Mesenchymal stem cell (in vitro differentiated cells and primary cell): ENCODE results near the gene PBX3.

Experiments
- DNase-seq: peaks from one replicate; pipeline ENCODE4 v3.0.0-alpha.2; 2013
- H2AFZ ChIP-seq: one replicate; pipeline ENCODE4 v1.6.1; 2013; ENCODE audit warnings: low read depth, mild to moderate bottlenecking, control low read depth, inconsistent platforms, low read length, moderate library complexity
- H2AK5ac ChIP-seq: 2 replicates; pipeline ENCODE4 v1.6.1; 2013; ENCODE audit warnings: low read length, moderate library complexity, mild to moderate bottlenecking, inconsistent platforms; ENCODE audit not compliant: severe bottlenecking
- H2BK120ac ChIP-seq: one replicate; pipeline ENCODE4 v1.6.1; 2013; ENCODE audit warnings: low read depth, mild to moderate bottlenecking, inconsistent platforms, low read length, moderate library complexity
- H2BK12ac ChIP-seq, 2 experiments: one replicate each; pipeline ENCODE4 v1.6.1; 2013; ENCODE audit warnings: inconsistent platforms in 2 of 2, low read length in 2 of 2, mild to moderate bottlenecking in 2 of 2, moderate library complexity in 2 of 2, control low read depth in 1 of 2
- H2BK15ac ChIP-seq: one replicate; pipeline ENCODE4 v1.6.1; 2013; ENCODE audit warnings: mild to moderate bottlenecking, low read depth, inconsistent platforms; ENCODE audit not compliant: poor library complexity, severe bottlenecking
- H2BK5ac ChIP-seq: 2 replicates; pipeline ENCODE4 v1.6.1; 2013; ENCODE audit warnings: low read depth, mild to moderate bottlenecking, low read length, control low read depth, inconsistent platforms; ENCODE audit not compliant: poor library complexity, severe bottlenecking
- H3K14ac ChIP-seq, 2 experiments: one replicate each; pipeline ENCODE4 v1.6.1; 2013; ENCODE audit warnings: inconsistent platforms in 2 of 2, low read length in 2 of 2, control low read depth in 1 of 2, mild to moderate bottlenecking in 1 of 2, moderate library complexity in 1 of 2
- H3K18ac ChIP-seq, 2 experiments: one replicate each; pipeline ENCODE4 v1.6.1; 2013; ENCODE audit warnings: inconsistent platforms in 2 of 2, low read length in 2 of 2, control low read depth in 1 of 2, low read depth in 1 of 2, mild to moderate bottlenecking in 1 of 2
- H3K23ac ChIP-seq, 2 experiments: one replicate each; pipeline ENCODE4 v1.6.1; 2013; ENCODE audit warnings: inconsistent platforms in 2 of 2, low read length in 2 of 2, mild to moderate bottlenecking in 2 of 2, moderate library complexity in 2 of 2, control low read depth in 1 of 2
- H3K27ac ChIP-seq: 2 replicates; pipeline ENCODE4 v1.5.1; 2013; ENCODE audit warnings: mild to moderate bottlenecking, moderate library complexity, low read length, control low read depth, inconsistent platforms; ENCODE audit not compliant: poor library complexity, severe bottlenecking
- H3K27me3 ChIP-seq, 2 experiments: 2 replicates each; pipeline versions ENCODE4 v1.6.1 to v1.7.0; 2013; ENCODE audit warnings: low read length in 2 of 2, mild to moderate bottlenecking in 2 of 2, moderate library complexity in 2 of 2, control low read depth in 1 of 2, inconsistent platforms in 1 of 2; ENCODE audit not compliant: control insufficient read depth in 1 of 2, insufficient read depth in 1 of 2
- H3K36me3 ChIP-seq, 2 experiments: 2 replicates each; pipeline versions ENCODE4 v1.6.1 to v1.7.0; 2013; ENCODE audit warnings: low read length in 2 of 2, control low read depth in 1 of 2, inconsistent platforms in 1 of 2, low read depth in 1 of 2, mild to moderate bottlenecking in 1 of 2; ENCODE audit not compliant: insufficient read depth in 2 of 2, control insufficient read depth in 1 of 2
- H3K4ac ChIP-seq, 2 experiments: one replicate each; pipeline ENCODE4 v1.6.1; 2013; ENCODE audit warnings: inconsistent platforms in 2 of 2, low read length in 2 of 2, mild to moderate bottlenecking in 2 of 2, moderate library complexity in 2 of 2, control low read depth in 1 of 2, low read depth in 1 of 2
- H3K4me1 ChIP-seq: 2 replicates; pipeline ENCODE4 v1.6.1; 2013; ENCODE audit warnings: low read depth, low read length, control low read depth; ENCODE audit not compliant: control insufficient read depth, insufficient read depth
- H3K4me2 ChIP-seq: 2 replicates; pipeline ENCODE4 v1.6.1; 2013; ENCODE audit warnings: low read length, mild to moderate bottlenecking, inconsistent platforms; ENCODE audit not compliant: poor library complexity, severe bottlenecking
- H3K4me3 ChIP-seq, 2 experiments: 2 replicates each; pipeline versions ENCODE4 v1.5.1 to v1.7.0; 2013; ENCODE audit warnings: low read length in 2 of 2, mild to moderate bottlenecking in 2 of 2, control low read depth in 1 of 2, low read depth in 1 of 2; ENCODE audit not compliant: insufficient read depth in 1 of 2
- H3K79me1 ChIP-seq: replicated peaks from 2 replicates; pipeline ENCODE4 v1.6.1; 2013; ENCODE audit warnings: mild to moderate bottlenecking, control low read depth, low read length, inconsistent platforms; ENCODE audit not compliant: poor library complexity, severe bottlenecking
- H3K9ac ChIP-seq: 2 replicates; pipeline ENCODE4 v1.7.0; 2013; ENCODE audit warnings: mild to moderate bottlenecking, low read length, moderate library complexity
- H3K9me3 ChIP-seq: 2 replicates; pipeline ENCODE4 v1.7.0; 2013; ENCODE audit warnings: mild to moderate bottlenecking, low read length; ENCODE audit not compliant: control insufficient read depth
- H4K8ac ChIP-seq: one replicate; pipeline ENCODE4 v1.6.1; 2013; ENCODE audit warnings: inconsistent platforms, mild to moderate bottlenecking, low read length, moderate library complexity
- H4K91ac ChIP-seq: one replicate; pipeline ENCODE4 v1.6.1; 2013; ENCODE audit warnings: mild to moderate bottlenecking, low read length, inconsistent platforms
- WGBS: methylation state at CpG from one replicate; pipeline ENCODE4 v1.1.7; 2013; ENCODE audit warnings: mixed read lengths; 5-methylcytosine and 5-hydroxymethylcytosine counted together

Gene PBX3

GRCh38 chr9:125878164-125878631 is 131.0 kb downstream of the PBX3 start:
- H4K91ac ChIP-seq, result no peak overlapping the region
- no peak overlapping the region for H2BK15ac ChIP-seq

GRCh38 chr9:125881042-125881441 is 133.9 kb downstream of the PBX3 start:
- no peaks in the 10 kb centered on the region for H3K4me1 ChIP-seq
- H4K91ac ChIP-seq, result no peak overlapping the region
- no peak for DNase-seq
- no peak overlapping the region for H3K18ac ChIP-seq
- H2BK5ac ChIP-seq, result no peak overlapping the region
- no peak overlapping the region for H3K4me3 ChIP-seq
- H3K27me3 ChIP-seq, result no peaks in the 10 kb centered on the region
- no peak overlapping the region for H2AK5ac ChIP-seq
- H3K14ac ChIP-seq, result no peak overlapping the region
- H3K27ac ChIP-seq, result no peak overlapping the region
- H2AFZ ChIP-seq, result no peak overlapping the region
- no peak overlapping the region for H2BK12ac ChIP-seq
- H3K23ac ChIP-seq, result no peak overlapping the region
- H3K36me3 ChIP-seq, result peaks cover 0 to 11% of the 10 kb centered on the region in 2 experiments
- no peaks in the 10 kb centered on the region for H3K9me3 ChIP-seq
- H3K79me1 ChIP-seq, result peaks cover 11% of the 10 kb centered on the region
- no peak overlapping the region for H4K8ac ChIP-seq
- H3K4ac ChIP-seq, result no peak overlapping the region
- H2BK120ac ChIP-seq, result no peak overlapping the region
- H2BK15ac ChIP-seq, result no peak overlapping the region
- no peak overlapping the region for H3K4me2 ChIP-seq
- no peak overlapping the region for H3K9ac ChIP-seq

More at GRCh38 chr9:125878164-125878631, 131.0 kb downstream of the PBX3 start:
- Histone ChIP-seq H3K27me3 (no peaks in the 10 kb centered on the region), H2BK12ac (no peak overlapping the region), H3K36me3 (peaks cover 0 to 11% of the 10 kb centered on the region in 2 experiments), H3K4ac (no peak overlapping the region), H4K8ac (no peak overlapping the region), H3K23ac (no peak overlapping the region), H2BK120ac (no peak overlapping the region), H2AFZ (no peak overlapping the region), H2AK5ac (no peak overlapping the region), H2BK5ac (no peak overlapping the region), H3K27ac (no peak overlapping the region), H3K4me3 (no peak overlapping the region), H3K4me1 (no peaks in the 10 kb centered on the region), H3K9ac (no peak overlapping the region), H3K4me2 (no peak overlapping the region), H3K9me3 (no peaks in the 10 kb centered on the region), H3K18ac (no peak overlapping the region), H3K79me1 (peaks cover 8% of the 10 kb centered on the region), H3K14ac (no peak overlapping the region)
- no peak for DNase-seq
- WGBS, result 80% methylated on average over 3 of the region's 3 CpGs

GRCh38 chr9:125883565-125884217 is 136.5 kb downstream of the PBX3 start:
- H2AK5ac ChIP-seq, result no peak overlapping the region
- H3K4me2 ChIP-seq, result no peak overlapping the region
- no peak overlapping the region for H4K91ac ChIP-seq
- H2BK120ac ChIP-seq, result no peak overlapping the region
- H3K27ac ChIP-seq, result no peak overlapping the region
- no peak overlapping the region for H3K4me3 ChIP-seq
- no peak overlapping the region for H3K4ac ChIP-seq
- H4K8ac ChIP-seq, result no peak overlapping the region
- H3K23ac ChIP-seq, result no peak overlapping the region
- H2BK12ac ChIP-seq, result no peak overlapping the region
- no peaks in the 10 kb centered on the region for H3K36me3 ChIP-seq
- H3K79me1 ChIP-seq, result peaks cover 7% of the 10 kb centered on the region
- no peak overlapping the region for H3K14ac ChIP-seq
- DNase-seq, result no peak
- WGBS, result 90% methylated on average over 5 of the region's 6 CpGs
- no peak overlapping the region for H3K9ac ChIP-seq
- H2BK15ac ChIP-seq, result no peak overlapping the region
- no peaks in the 10 kb centered on the region for H3K27me3 ChIP-seq
- H3K18ac ChIP-seq, result peak overlapping the region in 1 of 2 experiments; percentile 11
- H3K9me3 ChIP-seq, result no peaks in the 10 kb centered on the region
- no peak overlapping the region for H2BK5ac ChIP-seq
- no peak overlapping the region for H2AFZ ChIP-seq
- H3K4me1 ChIP-seq, result no peaks in the 10 kb centered on the region

GRCh38 chr9:125884218-125884595 is 137.0 kb downstream of the PBX3 start:
- Histone ChIP-seq H3K4ac (no peak overlapping the region), H3K4me2 (no peak overlapping the region), H3K4me1 (peaks cover 3% of the 10 kb centered on the region), H2AK5ac (no peak overlapping the region), H2AFZ (no peak overlapping the region), H3K27ac (no peak overlapping the region), H3K4me3 (no peak overlapping the region), H4K91ac (no peak overlapping the region), H2BK120ac (no peak overlapping the region), H2BK12ac (no peak overlapping the region), H3K36me3 (no peaks in the 10 kb centered on the region), H3K27me3 (no peaks in the 10 kb centered on the region), H2BK15ac (no peak overlapping the region), H2BK5ac (no peak overlapping the region), H3K14ac (no peak overlapping the region), H3K18ac (peak overlapping the region in 1 of 2 experiments; percentile 11), H4K8ac (no peak overlapping the region), H3K79me1 (peaks cover 7% of the 10 kb centered on the region), H3K9me3 (no peaks in the 10 kb centered on the region), H3K9ac (no peak overlapping the region), H3K23ac (no peak overlapping the region)
- no peak for DNase-seq
